HCT116 (cell line): ENCODE results near the gene PDCD1LG2. TPM values are rescaled to one million over a fixed set of nuclear protein-coding genes. Genes with fewer than 3 reads are reported as not detected.

Experiments used
- ATAC-seq: fragments of 200-7000 bp; cut with Tn5 transposase; 2 replicates; pipeline ENCODE4 v1.9.1; 2020; ENCODE audit warnings: mild to moderate bottlenecking, moderate library complexity
- BruUV-seq: library from RNA; stranded (reverse); fragments of 400-500 nt; replicated peaks from 2 replicates; lab custom pipeline; 2021; lab: Mats Ljungman, UMichigan
- CTCF ChIA-PET: fragments of 300-600 bp; sonication (Branson Sonifier 250); formaldehyde crosslinking; loops from one replicate; lab custom pipeline; 2021; ENCODE audit warnings: antibody characterized with exemption; lab: Charles Lee
- POLR2A ChIA-PET: fragments of 300-600, 350-600 bp; sonication (Branson Sonifier 250); formaldehyde crosslinking; loops from one replicate; lab custom pipeline; 2021; ENCODE audit warnings: antibody characterized with exemption; lab: Charles Lee
- RAD21 ChIA-PET, 2 experiments: fragments of 300-600 bp; sonication (Branson Sonifier 250); formaldehyde crosslinking; loops; one replicate each; lab custom pipeline; 2023; ENCODE audit warnings: low total read pairs in 2 of 2; ENCODE audit not compliant: uncharacterized antibody in 2 of 2, unreplicated experiment in 2 of 2, low non-redundant PET in 1 of 2; lab: Charles Lee
- DNase-seq: peaks from one replicate; pipeline ENCODE4 v3.0.0-alpha.2; 2010; ENCODE audit warnings: low read depth, low spot score
- H2AFZ ChIP-seq: fragments of 200-600 bp; shearing (Covaris generic), sonication (generic); 2 replicates; pipeline ENCODE4 v1.6.1; 2017; ENCODE audit warnings: low read depth, mixed run types, mixed read lengths, antibody characterized with exemption, low read length; ENCODE audit not compliant: poor library complexity, severe bottlenecking
- H3K27ac ChIP-seq: 2 replicates; pipeline ENCODE4 v1.5.1; 2012; ENCODE audit warnings: low read depth, low read length
- H3K27me3 ChIP-seq: fragments of 200-600 bp; sonication (generic); 2 replicates; pipeline ENCODE4 v1.6.1; 2016; ENCODE audit warnings: mixed run types, low read length, mixed read lengths; ENCODE audit not compliant: insufficient read depth
- H3K36me3 ChIP-seq, 2 experiments: fragments of 200-500 bp in 1 of 2; fragments of 200-600 bp in 1 of 2; sonication (Bioruptor generic) in 1 of 2; sonication (generic) in 1 of 2; 2 replicates each; pipeline versions ENCODE4 v1.5.1 to v1.6.1; 2014 to 2016; ENCODE audit warnings: low read length in 2 of 2, inconsistent platforms in 1 of 2, mixed read lengths in 1 of 2, mixed run types in 1 of 2; ENCODE audit not compliant: insufficient read depth in 2 of 2, control insufficient read depth in 1 of 2
- H3K4me1 ChIP-seq, 2 experiments: fragments of 200-600 bp in 1 of 2; sonication (generic) in 1 of 2; 2 replicates each; pipeline versions ENCODE4 v1.5.1 to v1.6.1; 2012 to 2017; ENCODE audit warnings: low read length in 2 of 2, inconsistent platforms in 1 of 2, mild to moderate bottlenecking in 1 of 2, mixed read lengths in 1 of 2, mixed run types in 1 of 2, moderate library complexity in 1 of 2; ENCODE audit not compliant: insufficient read depth in 2 of 2, control insufficient read depth in 1 of 2
- H3K4me2 ChIP-seq: fragments of 200-600 bp; sonication (generic); 2 replicates; pipeline ENCODE4 v1.6.1; 2017; ENCODE audit warnings: mixed run types, low read length, mixed read lengths
- H3K4me3 ChIP-seq, 2 experiments: fragments of 200-600 bp in 1 of 2; sonication (generic) in 1 of 2; replicated peaks in 1 of 2; 2 replicates each; pipeline ENCODE4 v1.5.1; 2011 to 2016; ENCODE audit warnings: low read length in 2 of 2, control low read depth in 1 of 2, low read depth in 1 of 2, mild to moderate bottlenecking in 1 of 2, mixed read lengths in 1 of 2, mixed run types in 1 of 2
- H3K79me2 ChIP-seq: fragments of 200-600 bp; sonication (generic); 2 replicates; pipeline ENCODE4 v1.6.1; 2017; ENCODE audit warnings: mild to moderate bottlenecking, mixed run types, low read length, moderate library complexity, mixed read lengths; ENCODE audit not compliant: insufficient read depth
- H3K9ac ChIP-seq: fragments of 200-600 bp; sonication (generic); 2 replicates; pipeline ENCODE4 v1.6.1; 2016; ENCODE audit warnings: low read length, mixed read lengths
- H3K9me2 ChIP-seq: fragments of 200-600 bp; sonication (generic), shearing (Covaris generic); 2 replicates; pipeline ENCODE4 v1.6.1; 2017; ENCODE audit warnings: mixed run types, mild to moderate bottlenecking, moderate library complexity; ENCODE audit not compliant: insufficient read depth
- H3K9me3 ChIP-seq, 2 experiments: fragments of 200-500 bp in 1 of 2; fragments of 200-600 bp in 1 of 2; sonication (Bioruptor generic) in 1 of 2; sonication (generic) in 1 of 2; 2 replicates each; pipeline ENCODE4 v1.6.1; 2014 to 2017; ENCODE audit warnings: low read length in 2 of 2, mixed read lengths in 2 of 2, inconsistent platforms in 1 of 2, low read depth in 1 of 2, mild to moderate bottlenecking in 1 of 2, mixed run types in 1 of 2, moderate library complexity in 1 of 2; ENCODE audit not compliant: control insufficient read depth in 1 of 2, insufficient read depth in 1 of 2
- H4K20me1 ChIP-seq: fragments of 200-600 bp; sonication (generic), shearing (Covaris generic); 2 replicates; pipeline ENCODE4 v1.6.1; 2017; ENCODE audit warnings: mixed run types, mild to moderate bottlenecking, moderate library complexity; ENCODE audit not compliant: insufficient read depth
- CBX3 ChIP-seq: IDR thresholded peaks from 2 replicates; pipeline ENCODE4 v1.6.1; 2012; ENCODE audit warnings: low read depth
- EGR1 ChIP-seq: IDR thresholded peaks from 2 replicates; pipeline ENCODE4 v1.6.1; 2012; ENCODE audit warnings: low read depth
- ELF1 ChIP-seq: IDR thresholded peaks from 2 replicates; pipeline ENCODE4 v1.6.1; 2012; ENCODE audit warnings: low read depth, borderline replicate concordance
- EZH2 ChIP-seq: fragments of 200-600 bp; sonication (generic); IDR thresholded peaks from 2 replicates; pipeline ENCODE4 v1.6.1; 2017; ENCODE audit warnings: antibody characterized with exemption, mixed run types
- EZH2phosphoT487 ChIP-seq: fragments of 200-600 bp; IDR thresholded peaks from 2 replicates; pipeline ENCODE4 v1.6.1; 2018; ENCODE audit warnings: antibody characterized with exemption, borderline replicate concordance
- JUND ChIP-seq: IDR thresholded peaks from 2 replicates; pipeline ENCODE4 v1.6.1; 2012
- POLR2A ChIP-seq: IDR thresholded peaks from 2 replicates; pipeline ENCODE4 v1.7.0; 2011; ENCODE audit warnings: borderline replicate concordance; ENCODE audit not compliant: insufficient read depth, insufficient read length; ENCODE audit errors: extremely low read depth
- POLR2AphosphoS5 ChIP-seq: IDR thresholded peaks from 2 replicates; pipeline ENCODE4 v1.6.1; 2011; ENCODE audit warnings: mild to moderate bottlenecking, low read depth, low read length, moderate library complexity
- RAD21 ChIP-seq: IDR thresholded peaks from 2 replicates; pipeline ENCODE4 v1.6.1; 2012; ENCODE audit warnings: low read depth, mild to moderate bottlenecking
- SIN3A ChIP-seq: IDR thresholded peaks from 2 replicates; pipeline ENCODE4 v1.6.1; 2012; ENCODE audit warnings: low read depth
- SP1 ChIP-seq: IDR thresholded peaks from 2 replicates; pipeline ENCODE4 v1.6.1; 2012; ENCODE audit warnings: low read depth
- SRF ChIP-seq: IDR thresholded peaks from 2 replicates; pipeline ENCODE4 v1.6.1; 2012; ENCODE audit warnings: low read depth
- TCF7L2 ChIP-seq: IDR thresholded peaks from 2 replicates; pipeline ENCODE4 v1.7.0; 2011; ENCODE audit warnings: borderline replicate concordance, inconsistent platforms; ENCODE audit not compliant: insufficient read depth, insufficient read length; ENCODE audit errors: extremely low read depth
- YY1 ChIP-seq: IDR thresholded peaks from 2 replicates; pipeline ENCODE4 v1.6.1; 2011; ENCODE audit warnings: low read length, low read depth, moderate library complexity, mild to moderate bottlenecking; ENCODE audit not compliant: insufficient replicate concordance; ENCODE audit errors: extremely low read depth
- ZFX ChIP-seq: fragments of 450-650 bp; IDR thresholded peaks from 2 replicates; pipeline ENCODE4 v1.6.1; 2017
- ZNF274 ChIP-seq: fragments of 200-500 bp; sonication (Bioruptor generic); IDR thresholded peaks from 2 replicates; pipeline ENCODE4 v1.6.1; 2014; ENCODE audit warnings: mild to moderate bottlenecking, low read depth, low read length, inconsistent platforms
- intact Hi-C: fragments of 100-400 bp; cut with micrococcal nuclease; formaldehyde crosslinking; loops from 2 replicates; pipeline ENCODE4 v1.10.0; 2022
- total RNA-seq: library from RNA; stranded (reverse); gene quantifications from one replicate; pipeline ENCODE4 v1.2.1, GENCODE V29; 2021; ENCODE audit not compliant: unreplicated experiment
- TF ChIP-seq, protein P1 (sequence below): IDR thresholded peaks from 2 replicates; pipeline ENCODE4 v1.6.1; 2012
- TF ChIP-seq, protein P2 (sequence below), 3 experiments: fragments of 200-600 bp in 1 of 3; sonication (generic) in 1 of 3; IDR thresholded peaks in 2 of 3; conservative IDR thresholded peaks in 1 of 3; 2 replicates each; pipeline ENCODE4 v1.5.1; 2012 to 2017; ENCODE audit warnings: low read depth in 2 of 3, low read length in 2 of 3, antibody characterized with exemption in 1 of 3, borderline replicate concordance in 1 of 3, control low read depth in 1 of 3, mild to moderate bottlenecking in 1 of 3, mixed read lengths in 1 of 3, mixed run types in 1 of 3, moderate library complexity in 1 of 3; ENCODE audit not compliant: insufficient read depth in 1 of 3
- TF ChIP-seq, protein P3 (sequence below): IDR thresholded peaks from 2 replicates; pipeline ENCODE4 v1.6.1; 2012; ENCODE audit warnings: low read depth
- TF ChIP-seq, protein P4 (sequence below): IDR thresholded peaks from 2 replicates; pipeline ENCODE4 v1.6.1; 2011; ENCODE audit warnings: mild to moderate bottlenecking, low read length, moderate library complexity; ENCODE audit not compliant: insufficient replicate concordance; ENCODE audit errors: extremely low read depth

The PDCD1LG2 gene
- total RNA-seq, 1 experiment from 2014 or later = not detected

DNA sequence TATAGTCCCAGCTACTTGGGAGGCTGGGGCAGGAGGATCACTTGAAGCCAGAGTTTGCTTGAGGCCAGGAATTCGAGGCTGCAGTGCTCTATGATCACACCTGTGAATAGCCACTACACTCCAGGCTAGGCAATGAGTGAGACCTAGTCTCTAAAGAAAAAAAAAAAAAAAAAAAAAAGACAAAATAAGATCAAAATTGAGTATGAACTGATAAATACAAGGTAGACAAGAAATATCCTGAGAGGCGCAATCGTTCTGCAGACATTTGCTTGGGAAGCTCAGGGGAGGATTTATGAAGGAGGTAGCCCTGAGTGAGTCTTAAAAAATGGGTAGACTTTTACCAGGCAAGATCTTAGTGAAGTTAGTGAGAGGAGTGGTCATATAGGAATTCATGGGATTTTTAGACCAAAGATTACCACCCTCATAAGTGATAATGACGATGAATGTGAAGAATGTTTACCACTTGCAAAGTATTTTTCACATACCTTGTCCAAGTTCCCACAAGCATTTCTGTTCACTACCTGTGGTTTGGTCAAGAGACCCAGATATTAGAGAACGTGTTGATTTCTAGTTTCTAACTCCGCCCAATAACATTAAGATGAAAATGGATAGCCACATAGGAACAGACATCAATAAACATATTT, 4.4 kb downstream of the PDCD1LG2 start:
- no peak overlapping the region for H3K4me2 ChIP-seq
- DNase-seq (no peak), ATAC-seq (no peak)
- no TSS peak for BruUV-seq
- TF ChIP-seq, protein P1, sequence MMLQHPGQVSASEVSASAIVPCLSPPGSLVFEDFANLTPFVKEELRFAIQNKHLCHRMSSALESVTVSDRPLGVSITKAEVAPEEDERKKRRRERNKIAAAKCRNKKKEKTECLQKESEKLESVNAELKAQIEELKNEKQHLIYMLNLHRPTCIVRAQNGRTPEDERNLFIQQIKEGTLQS = no peak
- TF ChIP-seq CBX3 (no peak), SP1 (no peak), ELF1 (no peak), SIN3A (no peak), ZFX (no peak), POLR2AphosphoS5 (no peak), POLR2A (no peak), EZH2 (no peak), EGR1 (no peak), SRF (no peak), JUND (no peak), RAD21 (no peak), TCF7L2 (no peak), EZH2phosphoT487 (no peak), ZNF274 (no peak), YY1 (no peak)
- TF ChIP-seq, protein P2, sequence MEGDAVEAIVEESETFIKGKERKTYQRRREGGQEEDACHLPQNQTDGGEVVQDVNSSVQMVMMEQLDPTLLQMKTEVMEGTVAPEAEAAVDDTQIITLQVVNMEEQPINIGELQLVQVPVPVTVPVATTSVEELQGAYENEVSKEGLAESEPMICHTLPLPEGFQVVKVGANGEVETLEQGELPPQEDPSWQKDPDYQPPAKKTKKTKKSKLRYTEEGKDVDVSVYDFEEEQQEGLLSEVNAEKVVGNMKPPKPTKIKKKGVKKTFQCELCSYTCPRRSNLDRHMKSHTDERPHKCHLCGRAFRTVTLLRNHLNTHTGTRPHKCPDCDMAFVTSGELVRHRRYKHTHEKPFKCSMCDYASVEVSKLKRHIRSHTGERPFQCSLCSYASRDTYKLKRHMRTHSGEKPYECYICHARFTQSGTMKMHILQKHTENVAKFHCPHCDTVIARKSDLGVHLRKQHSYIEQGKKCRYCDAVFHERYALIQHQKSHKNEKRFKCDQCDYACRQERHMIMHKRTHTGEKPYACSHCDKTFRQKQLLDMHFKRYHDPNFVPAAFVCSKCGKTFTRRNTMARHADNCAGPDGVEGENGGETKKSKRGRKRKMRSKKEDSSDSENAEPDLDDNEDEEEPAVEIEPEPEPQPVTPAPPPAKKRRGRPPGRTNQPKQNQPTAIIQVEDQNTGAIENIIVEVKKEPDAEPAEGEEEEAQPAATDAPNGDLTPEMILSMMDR (IDR thresholded peaks at IDR 0.05 in 2 of 3, conservative IDR thresholded peaks at IDR 0.05 in 1 of 3; ENCODE audit: borderline replicate concordance in 1 of 3, insufficient read depth in 1 of 3, low read depth in 2 of 3, low read length in 2 of 3) = no peak
- TF ChIP-seq, protein P3, sequence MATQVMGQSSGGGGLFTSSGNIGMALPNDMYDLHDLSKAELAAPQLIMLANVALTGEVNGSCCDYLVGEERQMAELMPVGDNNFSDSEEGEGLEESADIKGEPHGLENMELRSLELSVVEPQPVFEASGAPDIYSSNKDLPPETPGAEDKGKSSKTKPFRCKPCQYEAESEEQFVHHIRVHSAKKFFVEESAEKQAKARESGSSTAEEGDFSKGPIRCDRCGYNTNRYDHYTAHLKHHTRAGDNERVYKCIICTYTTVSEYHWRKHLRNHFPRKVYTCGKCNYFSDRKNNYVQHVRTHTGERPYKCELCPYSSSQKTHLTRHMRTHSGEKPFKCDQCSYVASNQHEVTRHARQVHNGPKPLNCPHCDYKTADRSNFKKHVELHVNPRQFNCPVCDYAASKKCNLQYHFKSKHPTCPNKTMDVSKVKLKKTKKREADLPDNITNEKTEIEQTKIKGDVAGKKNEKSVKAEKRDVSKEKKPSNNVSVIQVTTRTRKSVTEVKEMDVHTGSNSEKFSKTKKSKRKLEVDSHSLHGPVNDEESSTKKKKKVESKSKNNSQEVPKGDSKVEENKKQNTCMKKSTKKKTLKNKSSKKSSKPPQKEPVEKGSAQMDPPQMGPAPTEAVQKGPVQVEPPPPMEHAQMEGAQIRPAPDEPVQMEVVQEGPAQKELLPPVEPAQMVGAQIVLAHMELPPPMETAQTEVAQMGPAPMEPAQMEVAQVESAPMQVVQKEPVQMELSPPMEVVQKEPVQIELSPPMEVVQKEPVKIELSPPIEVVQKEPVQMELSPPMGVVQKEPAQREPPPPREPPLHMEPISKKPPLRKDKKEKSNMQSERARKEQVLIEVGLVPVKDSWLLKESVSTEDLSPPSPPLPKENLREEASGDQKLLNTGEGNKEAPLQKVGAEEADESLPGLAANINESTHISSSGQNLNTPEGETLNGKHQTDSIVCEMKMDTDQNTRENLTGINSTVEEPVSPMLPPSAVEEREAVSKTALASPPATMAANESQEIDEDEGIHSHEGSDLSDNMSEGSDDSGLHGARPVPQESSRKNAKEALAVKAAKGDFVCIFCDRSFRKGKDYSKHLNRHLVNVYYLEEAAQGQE = no peak
- TF ChIP-seq, protein P4, sequence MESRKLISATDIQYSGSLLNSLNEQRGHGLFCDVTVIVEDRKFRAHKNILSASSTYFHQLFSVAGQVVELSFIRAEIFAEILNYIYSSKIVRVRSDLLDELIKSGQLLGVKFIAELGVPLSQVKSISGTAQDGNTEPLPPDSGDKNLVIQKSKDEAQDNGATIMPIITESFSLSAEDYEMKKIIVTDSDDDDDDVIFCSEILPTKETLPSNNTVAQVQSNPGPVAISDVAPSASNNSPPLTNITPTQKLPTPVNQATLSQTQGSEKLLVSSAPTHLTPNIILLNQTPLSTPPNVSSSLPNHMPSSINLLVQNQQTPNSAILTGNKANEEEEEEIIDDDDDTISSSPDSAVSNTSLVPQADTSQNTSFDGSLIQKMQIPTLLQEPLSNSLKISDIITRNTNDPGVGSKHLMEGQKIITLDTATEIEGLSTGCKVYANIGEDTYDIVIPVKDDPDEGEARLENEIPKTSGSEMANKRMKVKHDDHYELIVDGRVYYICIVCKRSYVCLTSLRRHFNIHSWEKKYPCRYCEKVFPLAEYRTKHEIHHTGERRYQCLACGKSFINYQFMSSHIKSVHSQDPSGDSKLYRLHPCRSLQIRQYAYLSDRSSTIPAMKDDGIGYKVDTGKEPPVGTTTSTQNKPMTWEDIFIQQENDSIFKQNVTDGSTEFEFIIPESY = no peak
- ChIA-PET CTCF (interaction anchor here (0.6 kb wide), 1 partner anchor 85 kb away, joined by 5 read pairs; no protein-coding TSS in a partner anchor), POLR2A (no interaction called here), RAD21 (no interaction called here)
- H3K79me2 ChIP-seq = no peaks in the 10 kb centered on the region
- no peak overlapping the region for H3K9ac ChIP-seq
- H3K36me3 ChIP-seq = no peaks in the 10 kb centered on the region
- intact Hi-C loops = loop anchor here (5.0 to 10.0 kb wide), 2 partner anchors 60 to 62 kb away; partner anchors contain the start of gene CD274
- no peaks in the 10 kb centered on the region for H3K27me3 ChIP-seq
- H3K4me1 ChIP-seq = peaks cover 0 to 12% of the 10 kb centered on the region in 2 experiments; a peak in 2 of 4 replicates
- no peaks in the 10 kb centered on the region for H4K20me1 ChIP-seq
- no peaks in the 10 kb centered on the region for H3K9me3 ChIP-seq
- no peak overlapping the region for H2AFZ ChIP-seq
- no peak overlapping the region for H3K4me3 ChIP-seq
- H3K9me2 ChIP-seq = no peaks in the 10 kb centered on the region
- no peak overlapping the region for H3K27ac ChIP-seq
